ENCODE data around the gene GNRHR.
"Not testable (repeated sequence)": the region's sequence is repeated elsewhere in the genome, so short reads cannot be mapped to it uniquely, and the experiment has no call there.

GNRHR gene

GRCh38 chr4:67717586-67717985 is 36.6 kb downstream of the GNRHR start:
- no peak for TF ChIP-seq CTCF (conservative IDR thresholded peaks at IDR 0.05; ENCODE audit: low read depth)
- POLR2A ChIA-PET (ENCODE audit: low non-redundant PET) = no interaction called here
- DNase-seq (ENCODE audit: low spot score) = no peak
- H3K27ac ChIP-seq = no peak overlapping the region
- CTCF ChIA-PET = no interaction called here

- TF ChIP-seq CTCF (conservative IDR thresholded peaks at IDR 0.05; ENCODE audit: low read depth) = no peak
- H3K27ac ChIP-seq = no peak overlapping the region
- POLR2A ChIA-PET (ENCODE audit: low non-redundant PET) = no interaction called here
- DNase-seq (ENCODE audit: low spot score) = no peak
- CTCF ChIA-PET = interaction anchor here (1.0 to 1.4 kb wide), 2 partner anchors 13 to 32 kb away, joined by 3 to 4 read pairs; no protein-coding TSS in a partner anchor
Measured at GRCh38 chr4:67714955-67715354, 39.2 kb downstream of the GNRHR start.

GRCh38 chr4:67714248-67714583 is 40.0 kb downstream of the GNRHR start:
- H3K27ac ChIP-seq = no peak overlapping the region
- CTCF ChIA-PET = interaction anchor here (0.6 kb wide), 1 partner anchor 51 kb away, joined by 5 read pairs; no protein-coding TSS in a partner anchor
- TF ChIP-seq CTCF (conservative IDR thresholded peaks at IDR 0.05; ENCODE audit: low read depth) = no peak
- no peak for DNase-seq (ENCODE audit: low spot score)
- POLR2A ChIA-PET (ENCODE audit: low non-redundant PET) = no interaction called here

GRCh38 chr4:67713529-67714247 is 40.5 kb downstream of the GNRHR start:
- TF ChIP-seq CTCF (conservative IDR thresholded peaks at IDR 0.05; ENCODE audit: low read depth) = no peak
- peak; percentile 64 for DNase-seq (ENCODE audit: low spot score)
- ChIA-PET CTCF (interaction anchor here (0.6 kb wide), 2 partner anchors 52 to 63 kb away, joined by 3 to 5 read pairs; no protein-coding TSS in a partner anchor), POLR2A (ENCODE audit: low non-redundant PET) (no interaction called here)
- peak overlapping the region; percentile 26; the same call in 1 of the 2 replicates for H3K27ac ChIP-seq

GRCh38 chr4:67712650-67713528 is 41.3 kb downstream of the GNRHR start:
- ChIA-PET CTCF (interaction anchor here (0.6 kb wide), 1 partner anchor 63 kb away, joined by 3 read pairs; no protein-coding TSS in a partner anchor), POLR2A (ENCODE audit: low non-redundant PET) (no interaction called here)
- no peak for DNase-seq (ENCODE audit: low spot score)
- peak overlapping the region; percentile 26; the same call in 1 of the 2 replicates for H3K27ac ChIP-seq
- no peak for TF ChIP-seq CTCF (conservative IDR thresholded peaks at IDR 0.05; ENCODE audit: low read depth)

GRCh38 chr4:67712000-67712625 is 42.1 kb downstream of the GNRHR start:
- ChIA-PET CTCF (no interaction called here), POLR2A (ENCODE audit: low non-redundant PET) (no interaction called here)
- no peak overlapping the region for H3K27ac ChIP-seq
- no peak for TF ChIP-seq CTCF (conservative IDR thresholded peaks at IDR 0.05; ENCODE audit: low read depth)
- no peak for DNase-seq (ENCODE audit: low spot score)

- H3K27ac ChIP-seq; CTCF ChIA-PET; DNase-seq (ENCODE audit: low spot score); POLR2A ChIA-PET (ENCODE audit: low non-redundant PET): not testable (repeated sequence)
Measured at GRCh38 chr4:67706682-67707081, 47.5 kb downstream of the GNRHR start.
